ENCODE results near the gene ATOH8.

The ATOH8 gene

GRCh38 chr2:85718885-85719492 is 34.8 kb upstream of the ATOH8 start:
- DNase-seq (ENCODE audit: low read depth), result no peak

DNA sequence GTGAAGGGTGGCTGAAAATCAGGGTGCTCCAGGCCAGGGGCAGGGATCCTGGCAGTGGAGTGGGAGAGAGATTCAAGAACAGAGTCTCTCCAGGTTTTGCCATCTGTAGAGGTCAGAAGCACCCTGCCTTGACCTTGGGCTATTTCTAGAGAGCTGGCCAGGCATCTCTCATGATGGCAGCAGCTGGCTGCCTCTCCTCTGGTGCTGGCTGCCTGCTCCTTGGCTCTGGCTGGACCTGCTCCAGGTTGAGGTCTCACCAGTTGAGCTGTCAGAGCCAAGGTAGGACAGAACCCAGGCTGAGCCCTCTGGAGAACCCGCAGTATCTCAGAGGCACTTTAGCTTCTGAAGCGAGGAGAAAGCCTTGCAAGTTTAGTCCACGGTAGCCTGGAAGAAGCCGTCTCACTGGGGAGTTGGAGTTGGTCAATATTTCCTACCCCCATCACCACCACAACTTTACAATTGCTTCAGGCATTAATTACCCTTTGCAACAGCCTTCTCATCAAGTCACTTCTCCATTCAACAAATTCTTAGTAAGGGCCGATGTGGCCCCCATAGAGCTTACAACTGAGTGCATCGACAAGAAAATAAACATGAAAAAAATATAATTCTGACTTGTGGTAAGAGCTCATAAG is 34.1 kb upstream of the ATOH8 start:
- DNase-seq (ENCODE audit: low read depth), result no peak

DNA sequence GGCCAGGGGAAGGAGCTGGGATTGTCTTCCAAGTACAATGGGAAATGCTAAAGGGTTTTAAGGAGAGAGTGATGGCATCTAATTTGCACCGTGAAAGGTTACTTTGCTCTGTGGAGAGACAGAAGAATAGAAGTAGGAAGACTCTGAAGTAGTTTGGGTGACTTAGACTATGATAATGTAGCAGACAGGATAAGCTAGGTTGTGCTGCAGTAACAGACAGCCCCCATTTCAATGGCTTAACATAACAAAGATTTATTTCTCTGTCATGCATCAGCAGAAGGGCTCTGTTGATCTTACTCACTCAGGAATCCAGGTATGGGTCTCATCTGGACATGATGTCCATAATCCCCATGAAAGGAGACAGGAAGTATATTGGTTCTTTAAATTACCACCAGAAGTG is 33.3 kb upstream of the ATOH8 start:
- DNase-seq (ENCODE audit: low read depth), result no peak

- DNase-seq (ENCODE audit: low read depth), result no peak
Observed at GRCh38 chr2:85721641-85722040, 32.1 kb upstream of the ATOH8 start.

GRCh38 chr2:85722519-85722918 is 31.3 kb upstream of the ATOH8 start:
- DNase-seq (ENCODE audit: low read depth), result no peak

- no peak for DNase-seq (ENCODE audit: low read depth)
Observed at GRCh38 chr2:85723707-85724360, 30.0 kb upstream of the ATOH8 start.

DNA sequence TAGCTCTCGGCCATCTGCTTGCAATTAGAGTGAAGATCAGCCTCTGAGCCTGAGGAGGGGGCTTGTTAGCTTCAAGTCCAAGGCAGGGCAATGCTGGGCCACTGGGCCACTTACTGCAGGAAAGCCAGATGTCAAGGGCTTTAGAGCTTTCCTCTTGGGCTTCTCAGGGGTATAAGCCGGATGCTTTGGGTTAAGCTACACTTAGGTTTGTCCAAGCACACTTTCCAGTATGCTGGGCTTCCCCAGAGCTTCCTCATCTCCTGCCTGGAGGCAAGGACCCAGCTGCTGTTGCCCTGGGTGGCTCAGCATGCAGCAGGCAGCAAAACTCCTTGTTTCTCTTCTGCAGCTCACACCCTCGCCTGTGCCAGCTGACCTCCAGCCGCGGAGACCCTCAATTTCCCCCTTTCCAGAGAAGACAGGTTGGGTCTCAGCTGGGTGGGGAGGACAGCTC is 29.0 kb upstream of the ATOH8 start:
- no peak for DNase-seq (ENCODE audit: low read depth)

- DNase-seq (ENCODE audit: low read depth), result no peak
Observed at GRCh38 chr2:85725451-85725850, 28.3 kb upstream of the ATOH8 start.

DNA sequence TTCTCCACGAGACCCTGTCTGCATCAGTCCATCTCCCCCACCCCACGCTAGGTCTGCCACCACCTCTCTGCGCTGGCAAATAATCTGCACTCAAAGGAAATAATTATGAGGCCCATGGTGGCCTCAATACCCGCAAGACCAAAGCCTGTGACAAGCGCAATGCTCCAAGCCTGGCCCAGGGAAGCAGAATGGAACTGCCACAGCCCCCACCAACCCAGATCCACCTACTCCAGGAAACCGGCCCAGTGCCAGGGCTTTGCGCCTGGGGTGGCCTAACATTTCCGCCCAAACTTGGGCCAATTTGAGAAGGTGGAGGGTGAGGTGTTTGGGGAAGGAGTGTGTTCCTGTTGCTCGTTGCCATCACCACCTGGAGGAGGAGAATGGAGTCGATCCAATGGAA is 26.0 kb upstream of the ATOH8 start:
- no peak for DNase-seq (ENCODE audit: low read depth)

DNA sequence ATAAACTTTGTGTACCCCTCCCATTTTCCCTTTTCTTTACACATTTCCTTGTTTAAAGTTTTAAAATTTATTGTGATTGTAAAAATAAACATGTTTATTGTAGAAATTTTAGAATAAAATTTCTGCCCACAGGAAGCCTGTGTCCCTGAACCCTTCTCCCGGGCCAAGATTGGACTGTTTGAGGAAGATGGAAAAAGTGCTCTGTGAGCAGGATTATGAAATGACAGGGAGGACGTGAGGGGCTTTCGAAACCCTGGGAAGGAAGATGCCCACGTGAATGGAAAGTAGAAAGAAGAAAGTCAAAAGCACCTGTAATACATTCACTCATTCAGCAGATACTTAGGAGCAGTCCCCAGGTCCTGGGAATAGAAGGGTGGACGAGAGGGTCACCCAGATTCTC is 25.4 kb upstream of the ATOH8 start:
- no peak for DNase-seq (ENCODE audit: low read depth)

DNA sequence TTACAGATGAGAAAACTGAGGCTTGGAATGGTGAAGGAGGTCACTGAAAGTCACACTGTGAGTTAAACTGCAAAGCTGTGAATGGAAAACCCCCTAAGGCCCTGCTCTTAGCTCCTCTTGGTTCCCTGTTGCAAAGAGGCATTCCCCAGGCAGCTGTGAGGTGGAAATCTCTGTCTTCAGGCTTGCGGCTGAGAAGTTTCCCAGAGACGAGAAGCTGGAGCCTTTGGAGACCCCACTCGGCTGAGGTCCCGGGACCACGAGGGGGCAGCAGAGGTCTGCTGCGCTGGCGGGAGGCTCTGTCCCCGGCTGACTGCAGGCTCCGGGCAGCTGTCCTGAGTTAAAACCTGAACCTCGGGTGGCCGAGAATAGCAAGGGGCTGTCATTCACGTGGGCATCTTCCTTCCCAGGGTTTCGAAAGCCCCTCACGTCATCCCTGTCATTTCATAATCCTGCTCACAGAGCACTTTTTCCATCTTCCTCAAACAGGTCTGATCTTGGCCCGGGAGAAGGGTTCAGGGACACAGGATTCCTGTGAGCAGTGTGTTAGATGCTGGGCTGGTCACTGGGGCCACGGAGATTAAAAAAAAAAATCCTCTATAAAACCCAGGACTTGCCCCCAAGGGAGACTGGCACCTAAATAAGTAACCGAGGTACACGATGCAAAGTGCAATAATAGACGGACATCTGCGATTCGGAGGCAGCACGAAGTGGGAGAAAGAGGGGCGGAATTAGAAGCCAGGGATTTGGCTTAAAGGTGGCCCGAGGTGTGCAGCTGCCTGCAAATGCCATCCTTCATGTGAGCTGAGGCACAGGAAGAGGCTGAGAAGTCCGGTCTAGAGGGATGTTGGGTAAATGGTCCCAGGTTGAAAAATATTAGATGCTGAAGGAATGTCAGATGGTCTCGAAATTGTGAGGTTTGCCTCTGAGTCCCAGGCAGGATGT is 24.6 kb upstream of the ATOH8 start:
- peak; percentile 62 for DNase-seq (ENCODE audit: low read depth)

GRCh38 chr2:85729825-85730510 is 23.8 kb upstream of the ATOH8 start:
- DNase-seq (ENCODE audit: low read depth), result no peak

GRCh38 chr2:85730686-85731230 is 23.0 kb upstream of the ATOH8 start:
- DNase-seq (ENCODE audit: low read depth), result no peak

DNA sequence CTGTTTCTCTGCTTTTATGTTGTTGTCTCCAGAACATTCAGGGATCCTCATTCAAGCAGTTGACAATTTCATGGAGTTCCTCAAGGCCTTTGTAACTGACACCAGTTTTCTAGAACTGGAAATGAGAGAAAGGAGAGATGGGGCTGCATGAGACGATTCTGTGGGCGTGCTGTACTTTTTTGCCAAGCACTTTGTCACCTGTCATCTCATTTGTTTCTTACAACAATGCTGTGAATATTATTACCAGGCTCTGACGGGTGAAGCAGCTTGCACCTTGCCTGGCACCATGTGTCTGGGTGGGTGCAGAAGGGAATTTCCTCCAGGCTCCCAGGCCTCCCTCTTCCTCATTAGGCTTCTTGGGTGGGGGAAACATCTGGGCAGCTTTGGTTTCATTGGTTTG is 22.2 kb upstream of the ATOH8 start:
- no peak for DNase-seq (ENCODE audit: low read depth)

DNA sequence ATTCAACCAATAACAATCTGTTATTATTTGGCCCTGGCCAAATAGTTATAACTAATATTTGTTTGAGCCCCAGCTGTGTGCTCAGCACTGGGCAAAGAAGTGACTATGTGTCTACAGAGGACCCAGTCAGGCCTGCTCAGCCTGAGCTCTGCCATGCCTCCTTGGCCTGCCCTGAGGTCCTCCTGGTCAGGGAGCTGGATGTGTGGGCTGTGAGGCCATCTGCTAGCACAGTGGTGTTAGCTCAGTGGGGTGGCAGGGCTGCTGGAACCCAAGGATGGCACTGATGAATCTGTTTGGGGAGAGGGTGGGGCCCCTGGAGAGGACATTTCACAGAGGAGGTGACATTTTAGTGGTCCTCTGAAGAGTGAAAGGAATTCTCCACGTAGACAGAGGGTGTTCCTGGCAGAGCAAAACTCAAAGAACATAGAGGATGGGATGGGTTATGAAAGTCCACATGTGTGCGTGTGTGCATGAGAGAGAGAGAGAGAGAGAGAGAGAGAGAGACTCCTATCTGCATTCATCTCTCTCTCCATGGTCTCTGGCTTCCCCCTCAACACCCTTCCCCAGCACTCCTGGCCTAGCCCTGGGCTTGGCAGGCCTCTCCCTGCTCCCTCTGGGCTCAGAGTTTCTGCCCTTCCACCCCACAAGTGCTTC is 21.2 kb upstream of the ATOH8 start:
- no peak for DNase-seq (ENCODE audit: low read depth)

- DNase-seq (ENCODE audit: low read depth), result no peak
Observed at GRCh38 chr2:85733121-85733960, 20.4 kb upstream of the ATOH8 start.

GRCh38 chr2:85734015-85734414 is 19.8 kb upstream of the ATOH8 start:
- DNase-seq (ENCODE audit: low read depth), result no peak

GRCh38 chr2:85734942-85735608 is 18.7 kb upstream of the ATOH8 start:
- DNase-seq (ENCODE audit: low read depth), result no peak

GRCh38 chr2:85735691-85736090 is 18.1 kb upstream of the ATOH8 start:
- DNase-seq (ENCODE audit: low read depth), result no peak

All from stimulated activated CD8-positive, alpha-beta memory T cell treated with anti-CD3 and anti-CD28 coated beads, Interleukin-15, amount 100 ng/mL, for 24 hours (primary cell).